CD4-positive, alpha-beta T cell (primary cell): ENCODE data around the gene ADGRL3. TPM values are rescaled to one million over a fixed set of nuclear protein-coding genes. Genes with fewer than 3 reads are reported as not detected.

ENCODE experiments used
- ATAC-seq: fragments of 200-7000 bp; cut with Tn5 transposase; one replicate; pipeline ENCODE4 v1.10.0; 2022; ENCODE audit warnings: mild to moderate bottlenecking; ENCODE audit not compliant: poor library complexity
- CTCF ChIA-PET: fragments of 350-600 bp; sonication (Branson Sonifier 250); formaldehyde crosslinking; loops from one replicate; lab custom pipeline; 2021; ENCODE audit warnings: antibody characterized with exemption, inconsistent platforms; lab: Charles Lee
- POLR2A ChIA-PET: fragments of 350-600 bp; sonication (Branson Sonifier 250); formaldehyde crosslinking; loops from one replicate; lab custom pipeline; 2021; ENCODE audit warnings: antibody characterized with exemption, inconsistent platforms; lab: Charles Lee
- DNase-seq, 14 experiments: peaks; one replicate each; pipeline ENCODE4 v3.0.0-alpha.2; 2013 to 2020; ENCODE audit warnings: mixed read lengths in 2 of 14
- H3K27ac ChIP-seq, 2 donors: one replicate each; pipeline versions ENCODE4 v1.5.1 to v1.7.0; 2013; ENCODE audit warnings: low read length in 2 of 2, low read depth in 1 of 2, mild to moderate bottlenecking in 1 of 2
- H3K27me3 ChIP-seq, 2 experiments: 1 replicate in 1 of 2; 2 replicates in 1 of 2; pipeline versions ENCODE4 v1.6.1 to v1.7.0; 2013; ENCODE audit warnings: low read length in 2 of 2, control low read depth in 1 of 2, mild to moderate bottlenecking in 1 of 2, moderate library complexity in 1 of 2; ENCODE audit not compliant: insufficient read depth in 2 of 2, control insufficient read depth in 1 of 2
- H3K36me3 ChIP-seq: one replicate; pipeline ENCODE4 v1.6.1; 2013; ENCODE audit warnings: low read length, control low read depth; ENCODE audit not compliant: insufficient read depth
- H3K4me1 ChIP-seq: one replicate; pipeline ENCODE4 v1.6.1; 2013; ENCODE audit warnings: low read length, control low read depth; ENCODE audit not compliant: insufficient read depth
- H3K4me3 ChIP-seq: one replicate; pipeline ENCODE4 v1.5.1; 2013; ENCODE audit warnings: mild to moderate bottlenecking, low read length, moderate library complexity
- H3K9me3 ChIP-seq, 2 experiments: 1 replicate in 1 of 2; 2 replicates in 1 of 2; pipeline versions ENCODE4 v1.6.1 to v1.7.0; 2013; ENCODE audit warnings: low read length in 2 of 2, mild to moderate bottlenecking in 2 of 2, control low read depth in 1 of 2, moderate library complexity in 1 of 2; ENCODE audit not compliant: control insufficient read depth in 1 of 2, insufficient read depth in 1 of 2
- H3K27ac Mint-ChIP-seq: one replicate; pipeline ENCODE4 v1.8.0; 2020; ENCODE audit warnings: mixed read lengths
- H3K27me3 Mint-ChIP-seq: one replicate; pipeline ENCODE4 v1.8.0; 2021; ENCODE audit warnings: mixed read lengths
- H3K36me3 Mint-ChIP-seq: one replicate; pipeline ENCODE4 v1.8.0; 2021; ENCODE audit warnings: low read depth, mixed read lengths
- H3K4me1 Mint-ChIP-seq: one replicate; pipeline ENCODE4 v1.8.0; 2021; ENCODE audit warnings: low read depth, mixed read lengths
- H3K4me3 Mint-ChIP-seq: one replicate; pipeline ENCODE4 v1.8.0; 2020; ENCODE audit warnings: mild to moderate bottlenecking, mixed read lengths
- H3K9me3 Mint-ChIP-seq: one replicate; pipeline ENCODE4 v1.8.0; 2020; ENCODE audit warnings: mixed read lengths
- CTCF ChIP-seq: fragments of 200-600 bp; IDR thresholded peaks from one replicate; pipeline ENCODE4 v1.8.0; 2022; ENCODE audit warnings: antibody characterized with exemption, mild to moderate bottlenecking
- intact Hi-C, 2 experiments: fragments of 100-400 bp; cut with DNase I in 1 of 2; cut with micrococcal nuclease in 1 of 2; formaldehyde crosslinking; loops; one replicate each; pipeline versions ENCODE4 v1.15.1 to v1.9.0; 2023 to 2025; cut with DNase I, micrococcal nuclease
- total RNA-seq, 174 experiments: library from RNA in 2 of 174; stranded (reverse) in 2 of 174; gene quantifications; one replicate each; pipeline ENCODE4 v1.2.3 and lab custom pipeline; 2021 to 2026

Gene ADGRL3
- total RNA-seq, 2 experiments from 2014 or later, result not detected

- ChIA-PET CTCF (no interaction called here), POLR2A (no interaction called here)
- Histone ChIP-seq H3K27ac (no peak overlapping the region), H3K9me3 (peaks cover 3 to 7% of the 10 kb centered on the region in 2 experiments), H3K36me3 (no peaks in the 10 kb centered on the region), H3K4me3 (no peak overlapping the region), H3K27me3 (no peaks in the 10 kb centered on the region), H3K4me1 (no peaks in the 10 kb centered on the region)
- intact Hi-C loops, result no loop called here
- Mint-ChIP-seq H3K4me1 (no peaks in the 10 kb centered on the region), H3K27me3 (no peaks in the 10 kb centered on the region), H3K27ac (no peak overlapping the region), H3K9me3 (peaks cover 16% of the 10 kb centered on the region), H3K36me3 (no peaks in the 10 kb centered on the region), H3K4me3 (no peak overlapping the region)
- ATAC-seq, result no peak
- no peak for TF ChIP-seq CTCF
- no peak for DNase-seq
Observed at GRCh38 chr4:61953386-61953785, 753.3 kb downstream of the ADGRL3 start.

GRCh38 chr4:61958591-61958990 is 758.5 kb downstream of the ADGRL3 start:
- Histone ChIP-seq H3K27me3 (no peaks in the 10 kb centered on the region), H3K4me3 (no peak overlapping the region), H3K4me1 (no peaks in the 10 kb centered on the region), H3K27ac (no peak overlapping the region), H3K36me3 (no peaks in the 10 kb centered on the region), H3K9me3 (peaks cover 0 to 4% of the 10 kb centered on the region in 2 experiments)
- Mint-ChIP-seq H3K36me3 (no peaks in the 10 kb centered on the region), H3K4me1 (no peaks in the 10 kb centered on the region), H3K4me3 (no peak overlapping the region), H3K9me3 (peaks cover 16% of the 10 kb centered on the region), H3K27me3 (no peaks in the 10 kb centered on the region), H3K27ac (no peak overlapping the region)
- CTCF ChIA-PET, result no interaction called here
- POLR2A ChIA-PET, result no interaction called here
- DNase-seq, result no peak
- no peak for TF ChIP-seq CTCF
- intact Hi-C loops, result no loop called here
- no peak for ATAC-seq

GRCh38 chr4:61959087-61959486 is 759.0 kb downstream of the ADGRL3 start:
- Mint-ChIP-seq H3K27me3 (no peaks in the 10 kb centered on the region), H3K36me3 (no peaks in the 10 kb centered on the region)
- intact Hi-C loops, result no loop called here

More at GRCh38 chr4:61959087-61959486, 759.0 kb downstream of the ADGRL3 start:
- H3K27me3 ChIP-seq, result no peaks in the 10 kb centered on the region
- Mint-ChIP-seq H3K4me3 (no peak overlapping the region), H3K9me3 (peaks cover 12% of the 10 kb centered on the region), H3K4me1 (no peaks in the 10 kb centered on the region), H3K27ac (no peak overlapping the region)
- peaks cover 0 to 4% of the 10 kb centered on the region in 2 experiments for H3K9me3 ChIP-seq
- DNase-seq (no peak), ATAC-seq (no peak)
- POLR2A ChIA-PET, result no interaction called here
- H3K27ac ChIP-seq, result no peak overlapping the region
- H3K4me1 ChIP-seq, result no peaks in the 10 kb centered on the region
- CTCF ChIA-PET, result no interaction called here
- H3K4me3 ChIP-seq, result no peak overlapping the region
- TF ChIP-seq CTCF, result no peak
- H3K36me3 ChIP-seq, result no peaks in the 10 kb centered on the region
